T-helper 22 cell (primary cell): ENCODE measurements around the gene APLN.

Experiments used
- DNase-seq: peaks from one replicate; pipeline ENCODE4 v3.0.0-alpha.2; 2020; ENCODE audit warnings: low read depth

APLN gene

GRCh38 chrX:129659861-129660260 is 5.1 kb upstream of the APLN start:
- no peak for DNase-seq

- DNase-seq: no peak
These were observed 4.4 kb upstream of the APLN start for GRCh38 chrX:129659141-129659540.

- DNase-seq: no peak
These were observed 3.7 kb upstream of the APLN start for GRCh38 chrX:129658429-129658828.

GRCh38 chrX:129655547-129656249 is 942 bp upstream of the APLN start:
- no peak for DNase-seq

GRCh38 chrX:129653971-129654651 is 645 bp downstream of the APLN start:
- no peak for DNase-seq

- DNase-seq: no peak
These were observed 1.4 kb downstream of the APLN start for GRCh38 chrX:129653181-129653970.

GRCh38 chrX:129652565-129653169 is 2.1 kb downstream of the APLN start:
- DNase-seq: no peak

- DNase-seq: no peak
These were observed 2.8 kb downstream of the APLN start for GRCh38 chrX:129651756-129652564.

GRCh38 chrX:129650821-129651510 is 3.8 kb downstream of the APLN start:
- no peak for DNase-seq

- DNase-seq: no peak
These were observed 4.5 kb downstream of the APLN start for GRCh38 chrX:129650183-129650689.

GRCh38 chrX:129649268-129650182 is 5.2 kb downstream of the APLN start:
- no peak for DNase-seq

- DNase-seq: no peak
These were observed 6.1 kb downstream of the APLN start for GRCh38 chrX:129648514-129649267.

- no peak for DNase-seq
These were observed 7.0 kb downstream of the APLN start for GRCh38 chrX:129647418-129648410.

GRCh38 chrX:129646566-129647417 is 8.0 kb downstream of the APLN start:
- DNase-seq: no peak

- no peak for DNase-seq
These were observed 12.1 kb downstream of the APLN start for GRCh38 chrX:129642641-129643040.

- DNase-seq: no peak
These were observed 12.8 kb downstream of the APLN start for GRCh38 chrX:129641941-129642340.

- DNase-seq: no peak
These were observed 13.3 kb downstream of the APLN start for GRCh38 chrX:129641469-129641868.
